SK-N-MC (cell line): ENCODE measurements around the gene TXNRD2.

Experiments used
- DNase-seq: peaks from one replicate; pipeline ENCODE4 v3.0.0-alpha.2; 2011; ENCODE audit warnings: low read depth, low spot score
- H3K27ac ChIP-seq: fragments of 200-600 bp; sonication (generic); 2 replicates; pipeline ENCODE4 v1.5.1; 2016; ENCODE audit warnings: mixed run types
- H3K36me3 ChIP-seq: fragments of 200-600 bp; sonication (generic); 2 replicates; pipeline ENCODE4 v1.6.1; 2017; ENCODE audit warnings: antibody characterized with exemption, low read length, mixed read lengths; ENCODE audit not compliant: insufficient read depth
- H3K4me3 ChIP-seq: fragments of 200-600 bp; sonication (generic); 2 replicates; pipeline ENCODE4 v1.5.1; 2016
- H3K9ac ChIP-seq: fragments of 200-600 bp; sonication (generic); 2 replicates; pipeline ENCODE4 v1.8.0; 2017; ENCODE audit warnings: mixed run types, mixed read lengths; ENCODE audit not compliant: insufficient read length
- H3K9me3 ChIP-seq: fragments of 200-600 bp; sonication (generic); 2 replicates; pipeline ENCODE4 v1.6.1; 2017; ENCODE audit warnings: low read depth, mild to moderate bottlenecking, antibody characterized with exemption, low read length, moderate library complexity, mixed read lengths
- EZH2 ChIP-seq: fragments of 200-600 bp; sonication (generic); IDR thresholded peaks from one replicate; pipeline ENCODE4 v1.6.1; 2017; ENCODE audit warnings: antibody characterized with exemption
- FOXP2 ChIP-seq: optimal IDR thresholded peaks from 2 replicates; pipeline ENCODE3; 2011; ENCODE audit warnings: mild to moderate bottlenecking, moderate library complexity; ENCODE audit not compliant: insufficient read depth; ENCODE audit errors: extremely low read length, control extremely low read depth
- POLR2AphosphoS5 ChIP-seq: IDR thresholded peaks from 2 replicates; pipeline ENCODE4 v1.6.1; 2012; ENCODE audit warnings: mild to moderate bottlenecking, low read depth, low read length, borderline replicate concordance

Gene TXNRD2

GRCh38 chr22:19923914-19924513 lies 17.6 kb downstream of the TXNRD2 start:
- no peak overlapping the region for H3K9ac ChIP-seq
- TF ChIP-seq EZH2, result no peak
- TF ChIP-seq FOXP2, result no peak
- TF ChIP-seq POLR2AphosphoS5, result no peak
- no peak overlapping the region for H3K27ac ChIP-seq
- H3K9me3 ChIP-seq, result no peaks in the 10 kb centered on the region
- H3K4me3 ChIP-seq, result no peak overlapping the region
- DNase-seq, result no peak
- H3K36me3 ChIP-seq, result no peaks in the 10 kb centered on the region

GRCh38 chr22:19921544-19922081 lies 20.0 kb downstream of the TXNRD2 start:
- Histone ChIP-seq H3K9me3 (no peaks in the 10 kb centered on the region), H3K4me3 (no peak overlapping the region), H3K27ac (no peak overlapping the region), H3K9ac (no peak overlapping the region), H3K36me3 (no peaks in the 10 kb centered on the region)
- DNase-seq, result no peak
- TF ChIP-seq EZH2 (no peak), POLR2AphosphoS5 (no peak), FOXP2 (no peak)

GRCh38 chr22:19919701-19920363 lies 21.8 kb downstream of the TXNRD2 start:
- Histone ChIP-seq H3K9ac (no peak overlapping the region), H3K36me3 (no peaks in the 10 kb centered on the region; the same call in 1 of the 2 replicates), H3K4me3 (no peak overlapping the region), H3K9me3 (no peaks in the 10 kb centered on the region), H3K27ac (no peak overlapping the region)
- no peak for DNase-seq
- TF ChIP-seq EZH2 (no peak), FOXP2 (no peak), POLR2AphosphoS5 (no peak)

GRCh38 chr22:19918332-19919106 lies 23.1 kb downstream of the TXNRD2 start:
- no peak for DNase-seq
- H3K9me3 ChIP-seq, result no peaks in the 10 kb centered on the region
- H3K4me3 ChIP-seq, result no peak overlapping the region
- H3K27ac ChIP-seq, result no peak overlapping the region
- peaks cover 10% of the 10 kb centered on the region for H3K36me3 ChIP-seq
- TF ChIP-seq POLR2AphosphoS5 (no peak), EZH2 (no peak), FOXP2 (no peak)
- no peak overlapping the region for H3K9ac ChIP-seq

GRCh38 chr22:19917389-19918138 lies 24.1 kb downstream of the TXNRD2 start:
- H3K9me3 ChIP-seq, result no peaks in the 10 kb centered on the region
- H3K9ac ChIP-seq, result no peak overlapping the region
- no peak overlapping the region for H3K4me3 ChIP-seq
- no peak overlapping the region for H3K27ac ChIP-seq
- H3K36me3 ChIP-seq, result peaks cover 11% of the 10 kb centered on the region
- no peak for DNase-seq
- TF ChIP-seq FOXP2, result no peak
- no peak for TF ChIP-seq EZH2
- no peak for TF ChIP-seq POLR2AphosphoS5

- H3K9me3 ChIP-seq, result no peaks in the 10 kb centered on the region
- no peak overlapping the region for H3K9ac ChIP-seq
- peaks cover 11% of the 10 kb centered on the region for H3K36me3 ChIP-seq
- no peak overlapping the region for H3K27ac ChIP-seq
- DNase-seq, result no peak
- TF ChIP-seq FOXP2, result no peak
- no peak for TF ChIP-seq EZH2
- TF ChIP-seq POLR2AphosphoS5, result no peak
- H3K4me3 ChIP-seq, result no peak overlapping the region
These were observed 24.7 kb downstream of the TXNRD2 start for GRCh38 chr22:19916941-19917340.

GRCh38 chr22:19916006-19916405 lies 25.6 kb downstream of the TXNRD2 start:
- no peak overlapping the region for H3K27ac ChIP-seq
- H3K9me3 ChIP-seq, result no peaks in the 10 kb centered on the region
- no peak overlapping the region for H3K9ac ChIP-seq
- DNase-seq, result no peak
- TF ChIP-seq FOXP2 (no peak), POLR2AphosphoS5 (no peak), EZH2 (no peak)
- peaks cover 11% of the 10 kb centered on the region for H3K36me3 ChIP-seq
- H3K4me3 ChIP-seq, result no peak overlapping the region

GRCh38 chr22:19915287-19915954 lies 26.2 kb downstream of the TXNRD2 start:
- Histone ChIP-seq H3K9me3 (no peaks in the 10 kb centered on the region), H3K4me3 (no peak overlapping the region), H3K27ac (no peak overlapping the region), H3K9ac (no peak overlapping the region), H3K36me3 (peaks cover 11% of the 10 kb centered on the region)
- no peak for DNase-seq
- TF ChIP-seq POLR2AphosphoS5, result no peak
- no peak for TF ChIP-seq EZH2
- no peak for TF ChIP-seq FOXP2
